Kidney epithelial cell (primary cell): ENCODE data around the gene LMF1. TPM values are rescaled to one million over a fixed set of nuclear protein-coding genes. Genes with fewer than 3 reads are reported as not detected.

Experiments used
- DNase-seq: peaks from one replicate; pipeline ENCODE4 v3.0.0-alpha.2; 2010; ENCODE audit warnings: low read depth
- H3K27me3 ChIP-seq: 2 replicates; pipeline ENCODE4 v1.6.0; 2011; ENCODE audit warnings: low read length; ENCODE audit not compliant: control insufficient read depth, insufficient read depth
- H3K36me3 ChIP-seq: 2 replicates; pipeline ENCODE4 v1.5.1; 2011; ENCODE audit warnings: low read length; ENCODE audit not compliant: control insufficient read depth, insufficient read depth
- H3K4me3 ChIP-seq: 2 replicates; pipeline ENCODE4 v1.5.1; 2011; ENCODE audit warnings: low read depth, mild to moderate bottlenecking, control low read depth, low read length
- total RNA-seq: library from RNA; depleted of rRNA; stranded (reverse); fragments of >200 nt; gene quantifications from 2 replicates; pipeline ENCODE4 v1.2.3, GENCODE V29; 2015
- TF ChIP-seq, protein P1 (sequence below): IDR thresholded peaks from 2 replicates; pipeline ENCODE4 v1.5.1; 2011; ENCODE audit warnings: mild to moderate bottlenecking, moderate library complexity, low read length, control low read depth, inconsistent platforms; ENCODE audit not compliant: insufficient read depth, poor library complexity, severe bottlenecking

LMF1 gene
- total RNA-seq, 1 donor from 2014 or later, result 26.3 TPM

DNA sequence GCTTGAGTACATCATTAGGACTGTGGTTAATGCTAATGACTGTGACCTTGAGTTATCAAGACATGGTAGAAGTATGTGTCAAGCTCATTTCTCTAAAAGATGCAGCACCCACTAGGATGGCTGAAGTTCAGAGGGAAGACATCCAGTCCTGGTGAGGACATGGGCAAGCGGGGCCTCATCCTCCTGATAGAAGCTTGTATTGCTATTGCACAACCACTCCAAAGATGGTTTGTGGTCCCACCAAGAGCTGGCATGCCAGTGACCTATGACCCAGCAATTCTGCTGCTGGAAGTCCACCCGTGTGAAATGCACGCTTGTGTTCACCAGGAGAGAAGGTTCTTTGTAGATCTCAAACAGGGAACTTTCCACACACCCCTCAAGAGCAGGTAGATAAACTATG, 25.0 kb upstream of the LMF1 start:
- Histone ChIP-seq H3K4me3 (no peak overlapping the region), H3K36me3 (no peaks in the 10 kb centered on the region), H3K27me3 (peaks cover 34% of the 10 kb centered on the region)
- TF ChIP-seq, protein P1, sequence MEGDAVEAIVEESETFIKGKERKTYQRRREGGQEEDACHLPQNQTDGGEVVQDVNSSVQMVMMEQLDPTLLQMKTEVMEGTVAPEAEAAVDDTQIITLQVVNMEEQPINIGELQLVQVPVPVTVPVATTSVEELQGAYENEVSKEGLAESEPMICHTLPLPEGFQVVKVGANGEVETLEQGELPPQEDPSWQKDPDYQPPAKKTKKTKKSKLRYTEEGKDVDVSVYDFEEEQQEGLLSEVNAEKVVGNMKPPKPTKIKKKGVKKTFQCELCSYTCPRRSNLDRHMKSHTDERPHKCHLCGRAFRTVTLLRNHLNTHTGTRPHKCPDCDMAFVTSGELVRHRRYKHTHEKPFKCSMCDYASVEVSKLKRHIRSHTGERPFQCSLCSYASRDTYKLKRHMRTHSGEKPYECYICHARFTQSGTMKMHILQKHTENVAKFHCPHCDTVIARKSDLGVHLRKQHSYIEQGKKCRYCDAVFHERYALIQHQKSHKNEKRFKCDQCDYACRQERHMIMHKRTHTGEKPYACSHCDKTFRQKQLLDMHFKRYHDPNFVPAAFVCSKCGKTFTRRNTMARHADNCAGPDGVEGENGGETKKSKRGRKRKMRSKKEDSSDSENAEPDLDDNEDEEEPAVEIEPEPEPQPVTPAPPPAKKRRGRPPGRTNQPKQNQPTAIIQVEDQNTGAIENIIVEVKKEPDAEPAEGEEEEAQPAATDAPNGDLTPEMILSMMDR, result no peak
- DNase-seq, result no peak

DNA sequence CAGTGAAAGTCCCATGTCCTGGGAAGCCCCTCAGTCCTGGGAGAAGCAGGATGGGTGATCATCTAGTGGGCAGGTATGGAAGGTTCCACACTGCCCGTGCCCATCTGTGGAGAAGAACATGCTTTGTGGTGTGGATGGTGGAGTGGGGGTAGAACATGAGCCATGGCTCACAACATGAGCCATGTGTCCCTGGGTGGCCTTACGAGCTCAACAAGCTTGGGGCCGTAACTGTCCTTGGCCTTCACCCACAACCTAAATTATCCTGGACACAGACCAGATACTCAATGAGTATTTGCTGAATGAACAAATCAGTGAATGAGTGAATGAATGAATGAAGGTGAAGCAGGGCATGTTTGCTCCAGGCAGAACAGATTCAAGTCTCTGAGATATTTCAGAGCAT, 24.3 kb upstream of the LMF1 start:
- H3K4me3 ChIP-seq, result no peak overlapping the region
- H3K27me3 ChIP-seq, result peaks cover 37% of the 10 kb centered on the region
- DNase-seq, result no peak
- no peaks in the 10 kb centered on the region for H3K36me3 ChIP-seq
- TF ChIP-seq, protein P1, result no peak

DNA sequence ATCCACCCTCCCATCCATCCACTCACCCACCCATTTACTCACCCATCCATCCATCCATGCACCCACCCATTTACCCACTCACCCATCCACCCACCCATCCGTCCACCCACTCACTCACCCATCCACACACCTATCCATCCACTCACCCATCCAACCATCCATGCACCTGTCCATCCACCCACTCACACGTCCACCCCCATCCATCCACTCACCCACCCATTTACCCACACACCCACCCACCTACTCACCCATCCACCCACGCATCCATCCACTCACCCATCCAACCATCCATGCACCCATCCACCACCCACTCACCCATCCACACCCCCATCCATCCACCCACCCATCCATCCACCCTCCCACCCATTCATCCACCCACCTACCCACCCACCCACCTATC, 22.9 kb upstream of the LMF1 start:
- Histone ChIP-seq H3K36me3 (no peaks in the 10 kb centered on the region), H3K27me3 (peaks cover 37% of the 10 kb centered on the region), H3K4me3 (no peak overlapping the region)
- no peak for DNase-seq
- TF ChIP-seq, protein P1, result no peak

DNA sequence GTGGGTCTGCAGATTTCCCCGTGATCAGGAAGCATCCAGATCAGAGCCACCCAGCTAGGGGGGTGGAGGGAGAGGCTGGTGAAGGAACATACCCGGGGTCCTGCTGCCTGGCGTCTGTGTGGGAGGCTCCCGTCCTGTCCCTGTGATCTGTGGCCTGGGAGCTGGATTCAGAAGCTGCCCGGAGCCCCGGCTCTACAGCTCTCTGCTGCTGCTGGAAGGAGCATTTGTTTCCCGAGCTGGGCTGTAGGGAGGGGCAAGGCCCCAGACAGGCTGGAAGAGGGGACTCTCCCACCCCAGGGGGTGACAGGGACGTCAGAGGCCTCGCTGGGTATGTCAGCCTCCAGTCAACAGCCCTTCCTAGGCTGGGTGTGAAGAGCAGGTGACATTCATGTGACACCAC, 21.0 kb upstream of the LMF1 start:
- TF ChIP-seq, protein P1, result no peak
- H3K27me3 ChIP-seq, result peaks cover 35% of the 10 kb centered on the region
- H3K4me3 ChIP-seq, result no peak overlapping the region
- DNase-seq, result no peak
- H3K36me3 ChIP-seq, result no peaks in the 10 kb centered on the region

DNA sequence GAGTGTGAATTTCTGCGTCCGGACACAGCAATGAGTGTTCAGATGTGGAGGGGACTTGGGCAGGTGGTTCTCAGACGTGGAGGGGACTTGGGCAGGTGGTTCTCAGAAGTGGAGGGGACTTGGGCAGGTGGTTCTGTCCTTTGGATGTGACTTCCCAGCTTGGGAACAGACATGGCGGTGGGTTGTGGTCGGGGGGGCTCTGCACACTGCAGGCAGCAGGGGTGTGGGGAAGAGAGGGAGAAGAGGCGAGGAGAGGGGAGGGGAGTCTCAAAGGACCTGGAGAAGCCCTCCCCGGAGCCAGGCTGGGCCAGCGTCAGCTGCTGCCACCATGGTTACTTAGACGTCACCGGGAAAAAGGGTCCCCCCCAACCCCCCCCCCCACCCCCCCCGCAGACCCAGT, 20.6 kb upstream of the LMF1 start:
- no peak overlapping the region for H3K4me3 ChIP-seq
- TF ChIP-seq, protein P1, result no peak
- H3K36me3 ChIP-seq, result no peaks in the 10 kb centered on the region
- peaks cover 38% of the 10 kb centered on the region for H3K27me3 ChIP-seq
- no peak for DNase-seq

DNA sequence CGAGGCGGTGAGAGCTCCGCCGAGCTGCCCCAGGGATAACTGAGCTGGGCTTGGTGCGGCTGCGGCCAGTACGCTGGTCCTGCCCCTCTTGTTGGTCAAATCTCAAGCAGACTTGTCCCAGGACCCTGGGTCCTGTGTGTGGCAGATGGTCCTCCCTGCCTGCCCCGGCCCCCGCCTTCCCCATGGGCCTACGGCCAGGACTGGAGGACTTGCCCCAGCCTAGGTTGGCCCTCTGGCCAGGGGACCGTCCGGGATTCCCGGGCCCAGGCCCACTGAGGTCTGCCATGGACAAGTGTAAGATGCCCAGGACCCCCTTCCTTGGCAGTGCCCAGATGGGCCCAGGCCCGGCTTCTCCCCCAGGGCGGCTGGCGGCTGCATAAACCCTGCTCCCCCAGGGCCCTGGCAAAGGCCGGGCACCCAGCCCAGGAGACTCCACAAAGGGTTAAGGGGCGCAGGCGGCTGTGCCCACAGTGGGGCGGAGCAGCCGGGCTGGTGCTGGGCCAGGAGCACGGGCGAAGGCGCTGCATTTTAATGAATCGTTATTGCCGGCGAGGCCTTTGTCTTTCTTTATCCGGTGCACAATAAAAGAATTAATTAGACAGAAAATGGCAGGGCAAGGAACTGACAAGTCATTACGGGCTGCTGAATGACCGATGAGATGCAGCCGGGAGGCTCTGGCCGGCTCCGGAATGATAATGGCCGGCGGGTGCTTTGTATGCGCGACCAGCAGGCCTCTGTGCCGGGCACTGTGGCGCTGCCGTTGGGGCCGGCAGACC, 19.9 kb upstream of the LMF1 start:
- no peaks in the 10 kb centered on the region for H3K36me3 ChIP-seq
- peaks cover 43% of the 10 kb centered on the region for H3K27me3 ChIP-seq
- no peak for DNase-seq
- TF ChIP-seq, protein P1, result no peak
- H3K4me3 ChIP-seq, result no peak overlapping the region
